Hepatocyte (in vitro differentiated cells): ENCODE data around the gene RIMBP2.

Source experiments
- CTCF ChIP-seq: fragments of 200-600 bp; sonication (generic); IDR thresholded peaks from 2 replicates; pipeline ENCODE4 v1.5.1; 2016; ENCODE audit warnings: antibody characterized with exemption, mild to moderate bottlenecking; ENCODE audit not compliant: poor library complexity
- EZH2 ChIP-seq: fragments of 200-600 bp; sonication (generic); IDR thresholded peaks from 2 replicates; pipeline ENCODE4 v1.6.1; 2016; ENCODE audit warnings: antibody characterized with exemption, mild to moderate bottlenecking, borderline replicate concordance

GRCh38 chr12:130504840-130505175 lies 211.3 kb downstream of the RIMBP2 start:
- TF ChIP-seq CTCF (no peak), EZH2 (no peak)
